T47D (cell line): ENCODE data around the gene FAM161A.
"Not testable (repeated sequence)": the region's sequence is repeated elsewhere in the genome, so short reads cannot be mapped to it uniquely, and the experiment has no call there.

Experiments
- DNase-seq, 2 experiments: peaks; one replicate each; pipeline versions ENCODE4 v3.0.0 to v3.0.0-alpha.2; 2011 to 2012; ENCODE audit warnings: low read depth in 1 of 2, low spot score in 1 of 2
- JUND ChIP-seq: IDR thresholded peaks from 2 replicates; pipeline ENCODE4 v1.6.1; 2012; ENCODE audit warnings: low read depth
- in situ Hi-C: cut with HindIII; loops from 2 replicates; pipeline ENCODE4 v1.10.0; 2016; ENCODE audit warnings: low sequenced_read_pairs, low pct_unique_long_range_greater_than_20kb

FAM161A gene

DNA sequence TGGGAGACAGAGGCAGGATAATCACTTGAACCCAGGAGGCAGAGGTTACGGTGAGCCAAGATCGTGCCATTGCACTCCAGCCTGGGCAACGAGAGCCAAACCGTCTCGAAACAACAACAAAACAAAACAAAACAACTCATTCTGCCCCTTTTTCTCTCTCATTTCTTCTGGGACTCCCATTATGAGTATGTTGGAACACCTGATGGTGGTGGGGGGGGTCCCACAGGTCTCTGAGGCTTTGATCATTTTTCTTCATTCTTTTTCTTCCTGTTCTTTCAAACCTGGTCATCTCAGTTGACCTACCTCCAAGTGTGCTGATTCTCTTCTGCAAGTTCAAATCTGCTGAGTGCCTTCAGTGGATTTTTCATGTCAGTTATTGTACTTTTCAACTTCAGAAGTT is 8.2 kb upstream of the FAM161A start:
- no peak for TF ChIP-seq JUND
- in situ Hi-C loops, result no loop called here
- no peak for DNase-seq

DNA sequence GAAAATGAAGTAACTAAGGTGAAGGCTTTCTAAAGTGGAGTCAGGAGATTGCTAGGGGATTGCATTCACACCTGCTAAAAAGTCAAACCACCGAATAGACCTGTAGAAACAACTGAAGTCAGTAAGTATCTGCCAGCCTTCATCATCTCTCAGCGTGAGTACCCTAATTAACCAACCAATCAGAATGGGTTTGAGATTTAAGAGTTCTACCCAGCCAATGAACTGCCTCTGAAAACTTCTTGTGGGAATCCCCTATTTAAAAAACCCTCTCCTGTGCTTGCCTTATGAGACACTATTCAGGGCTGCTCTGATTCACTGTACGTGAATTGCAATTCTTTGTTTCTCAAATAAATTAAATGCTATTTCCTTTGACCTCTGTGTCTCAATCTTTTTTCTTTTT is 3.4 kb upstream of the FAM161A start:
- no peak for DNase-seq
- TF ChIP-seq JUND, result no peak
- in situ Hi-C loops, result no loop called here

DNA sequence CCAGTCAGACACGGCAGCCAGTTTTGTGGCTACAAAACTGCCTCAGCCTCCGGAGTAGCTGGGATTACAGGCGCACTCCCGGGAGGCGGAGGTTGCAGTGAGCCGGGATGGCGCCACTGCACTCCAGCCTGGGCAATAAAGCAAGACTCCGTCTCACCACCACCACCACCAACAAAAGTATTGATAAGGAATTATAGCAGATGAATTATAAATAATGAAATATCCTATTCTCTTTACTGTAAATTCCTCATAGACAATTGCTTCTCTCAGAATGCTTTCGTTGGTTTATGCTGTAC is 1.4 kb upstream of the FAM161A start:
- TF ChIP-seq JUND, result no peak
- no peak for DNase-seq
- in situ Hi-C loops, result no loop called here

DNA sequence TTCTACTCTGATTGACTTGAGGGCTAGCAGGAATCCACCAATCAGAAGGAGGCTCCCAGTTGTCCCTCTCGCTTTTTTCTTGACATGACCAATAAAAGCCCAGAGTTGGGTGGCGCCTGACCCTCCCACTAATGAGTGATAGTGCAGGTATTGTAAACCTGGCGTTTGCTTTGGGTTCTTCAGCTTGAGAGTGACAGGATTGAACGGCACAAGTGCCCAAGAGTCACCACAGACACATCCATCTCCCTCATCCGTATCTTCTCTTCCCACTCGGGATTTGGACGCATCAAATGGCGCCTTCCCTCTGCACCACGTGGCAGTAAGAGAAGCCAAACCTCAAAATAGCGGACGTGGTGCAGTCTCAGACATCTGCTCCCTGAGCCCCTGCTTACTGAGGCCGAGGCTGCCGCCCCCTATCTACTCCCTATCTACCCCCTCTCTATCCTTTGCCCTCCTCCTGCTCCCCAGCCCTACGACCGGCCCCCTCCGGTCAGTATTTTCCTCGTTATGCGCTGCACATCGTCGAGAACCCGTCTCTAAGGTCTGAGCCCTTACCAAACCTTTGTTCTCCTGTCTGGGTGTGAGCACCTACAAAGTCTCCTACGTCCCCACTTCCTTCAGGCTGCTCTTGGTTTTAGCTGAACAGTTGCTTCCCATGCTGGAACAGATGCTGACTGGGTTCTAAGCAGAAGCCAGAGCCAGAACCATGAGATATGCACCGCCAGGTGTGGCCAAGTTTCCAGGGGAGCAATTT is 881 bp upstream of the FAM161A start:
- in situ Hi-C loops, result no loop called here
- TF ChIP-seq JUND, result no peak
- DNase-seq, result peak; percentile 66 to 97

DNA sequence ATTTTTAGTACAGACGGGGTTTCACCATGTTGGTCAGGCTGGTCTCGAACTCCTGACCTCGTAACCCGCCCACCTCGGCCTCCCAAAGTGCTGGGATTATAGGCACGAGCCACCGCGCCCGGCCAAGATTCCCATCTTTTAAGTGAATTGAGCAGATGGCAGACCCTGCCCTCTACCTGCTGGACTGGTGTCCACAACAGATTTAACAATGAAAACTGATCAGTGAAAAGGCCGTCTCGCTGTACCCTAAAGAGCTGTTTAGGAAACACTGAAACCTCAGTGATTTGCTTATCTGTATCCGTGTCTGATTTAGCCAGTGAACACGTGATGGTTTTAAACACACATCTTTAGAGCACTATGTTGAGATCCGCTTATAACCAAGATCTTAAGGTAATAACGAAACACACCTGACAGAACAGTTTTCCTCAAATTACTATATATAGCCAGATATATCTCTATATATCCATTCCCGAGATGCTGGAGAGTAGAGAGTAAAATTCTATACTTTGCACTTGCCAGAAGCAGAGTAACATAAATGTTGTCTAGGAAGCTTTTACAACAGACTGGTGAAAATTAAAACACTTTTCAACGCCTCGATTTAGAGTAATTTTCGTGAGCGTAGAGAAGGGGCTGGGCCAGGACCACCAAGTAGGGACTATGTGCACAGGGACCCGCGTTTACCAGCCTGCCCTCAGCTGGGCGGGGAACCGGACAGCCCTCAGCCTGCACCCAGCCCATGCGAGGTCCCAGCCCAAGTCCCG is 594 bp downstream of the FAM161A start:
- peak; percentile 21 to 52 for DNase-seq
- in situ Hi-C loops, result no loop called here
- TF ChIP-seq JUND, result no peak

DNA sequence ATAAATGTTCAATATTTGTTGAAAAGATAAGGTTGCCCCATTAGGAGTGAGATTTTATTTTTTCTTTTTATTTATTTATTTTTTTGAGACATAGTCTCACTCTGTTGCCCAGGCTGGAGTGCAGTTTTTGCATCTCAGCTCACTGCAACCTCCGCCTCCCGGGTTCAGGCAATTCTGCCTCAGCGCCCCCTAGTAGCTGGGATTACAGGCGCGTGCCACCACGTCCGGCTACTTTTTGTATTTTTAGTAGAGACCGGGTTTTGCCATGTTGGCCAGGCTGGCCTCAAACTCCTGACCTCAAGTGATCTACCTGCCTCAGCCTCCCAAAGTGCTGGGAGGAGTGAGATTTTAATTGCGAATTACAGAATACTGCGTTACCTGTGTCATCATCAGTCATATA is 2.6 kb downstream of the FAM161A start:
- in situ Hi-C loops, DNase-seq: not testable (repeated sequence)

DNA sequence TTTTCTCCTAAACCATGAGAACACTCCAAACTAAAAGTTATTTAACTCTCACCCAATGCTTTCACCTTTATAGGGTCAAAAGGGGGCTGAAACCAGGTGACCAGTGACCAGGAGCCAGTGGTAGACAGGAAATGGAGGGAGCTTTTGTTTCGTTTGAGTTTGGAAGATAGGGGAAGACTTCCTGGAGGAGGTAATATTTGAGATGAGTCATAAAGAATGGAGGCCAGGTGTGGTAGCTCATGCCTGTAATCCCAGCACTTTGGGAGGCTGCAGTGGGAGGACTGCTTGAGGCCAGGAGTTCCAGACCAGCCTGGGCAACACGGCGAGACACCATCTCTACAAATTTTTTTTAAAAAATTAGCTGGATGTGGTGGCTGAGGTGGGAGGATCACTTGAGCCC is 8.5 kb downstream of the FAM161A start:
- no peak for DNase-seq
- no peak for TF ChIP-seq JUND
- in situ Hi-C loops, result no loop called here

DNA sequence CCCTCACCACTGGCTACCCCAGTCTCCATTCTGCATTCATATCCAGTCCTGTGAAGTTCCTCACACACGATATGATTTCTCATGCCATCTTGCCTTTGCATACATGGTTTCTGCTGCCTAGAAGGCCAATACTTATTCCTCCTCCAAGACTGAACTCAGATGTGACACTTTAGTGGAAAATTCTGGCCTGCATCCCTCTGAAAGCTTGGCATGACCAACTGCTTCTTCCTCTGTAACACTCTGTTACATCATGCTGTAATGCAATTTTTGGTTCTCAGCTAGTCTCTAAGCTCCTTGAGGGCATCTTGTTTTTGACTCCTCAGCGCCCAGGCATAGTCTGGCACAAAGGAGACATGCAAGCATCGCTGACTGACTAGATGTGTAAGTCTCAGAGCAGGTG is 12.6 kb downstream of the FAM161A start:
- TF ChIP-seq JUND, result no peak
- in situ Hi-C loops, result no loop called here
- no peak for DNase-seq

DNA sequence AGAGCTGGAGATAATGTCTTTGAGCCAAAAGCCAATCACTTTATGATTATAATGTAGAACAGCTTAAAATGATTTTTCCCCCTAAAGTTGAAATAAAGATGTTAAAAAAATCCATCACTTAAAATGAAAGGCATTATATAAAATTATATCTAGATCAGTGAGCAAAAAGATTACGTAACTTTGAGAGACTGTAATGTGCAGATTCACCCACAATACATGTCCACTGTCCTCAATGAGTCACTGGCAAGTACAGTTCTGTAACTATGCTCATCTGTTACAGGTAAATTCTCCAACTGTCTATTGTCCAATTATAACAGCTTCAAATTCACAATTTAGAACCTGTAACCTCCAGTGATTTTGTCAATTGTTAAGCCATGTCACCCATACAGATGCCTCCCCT is 19.0 kb downstream of the FAM161A start:
- DNase-seq, result no peak
- no peak for TF ChIP-seq JUND
- in situ Hi-C loops, result no loop called here

DNA sequence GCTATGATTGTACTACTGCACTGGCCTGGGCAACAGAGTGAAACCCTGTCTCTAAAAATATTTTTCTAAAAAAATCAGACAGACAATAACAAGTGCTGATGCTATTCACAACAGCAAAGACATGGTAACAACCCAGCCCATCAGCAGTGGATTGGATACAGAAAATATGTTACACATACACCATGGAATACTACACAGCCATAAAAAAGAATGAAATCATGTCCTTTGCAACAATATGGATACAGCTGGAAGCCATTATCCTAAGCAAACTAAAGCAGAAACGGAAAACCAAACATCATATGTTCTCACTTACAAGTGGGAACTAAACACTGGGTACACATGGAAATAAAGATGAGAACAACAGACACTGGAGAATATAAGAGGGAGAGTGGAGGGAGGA is 19.9 kb downstream of the FAM161A start:
- no peak for TF ChIP-seq JUND
- no peak for DNase-seq
- in situ Hi-C loops, result no loop called here

DNA sequence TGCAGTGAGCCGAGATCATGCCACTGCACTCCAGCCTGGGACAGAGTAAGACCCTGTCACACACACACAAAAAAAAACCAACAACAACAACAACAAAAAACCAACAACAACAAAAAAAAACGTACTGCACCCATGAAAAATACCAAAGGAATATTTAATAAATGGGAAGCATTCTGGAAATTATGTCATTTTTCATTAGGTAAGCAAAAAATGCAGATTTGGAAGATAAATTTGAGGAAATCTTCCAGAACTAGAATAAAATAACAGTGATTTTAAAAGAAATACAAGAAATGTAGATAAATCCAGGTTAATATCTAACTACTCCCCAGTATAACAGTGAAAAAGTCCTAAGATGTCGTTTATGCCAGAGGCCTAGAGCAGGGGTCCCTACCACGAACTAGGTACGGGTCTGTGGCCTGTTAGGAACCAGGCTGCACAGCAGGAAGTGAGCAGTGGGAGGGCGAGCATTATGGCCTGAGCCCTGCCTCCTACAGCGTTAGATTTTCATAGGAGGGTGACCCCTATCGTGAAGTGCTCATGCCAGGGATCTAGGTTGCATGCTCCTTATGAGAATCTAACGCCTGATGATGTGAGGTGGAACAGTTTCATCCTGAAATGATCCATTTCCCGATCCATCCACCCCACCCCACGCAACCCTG is 21.5 kb downstream of the FAM161A start:
- in situ Hi-C loops, result no loop called here

DNA sequence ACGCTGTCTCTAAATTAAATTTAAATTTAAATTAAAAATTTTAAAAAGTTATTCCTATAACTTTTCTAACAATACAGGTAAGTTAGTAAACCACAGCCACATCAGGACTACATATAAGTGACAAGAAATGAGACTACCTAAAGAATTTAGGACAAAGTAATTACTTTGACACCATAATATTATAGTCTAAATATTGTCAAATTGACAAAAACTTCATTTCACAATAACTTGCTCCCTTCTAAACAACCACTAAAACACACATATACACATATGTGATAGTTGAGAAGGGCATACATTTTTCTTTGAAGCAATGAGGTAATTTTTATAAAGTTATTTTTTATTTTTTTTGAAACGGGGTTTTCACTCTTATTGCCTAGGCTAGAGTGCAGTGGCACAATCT is 31.6 kb downstream of the FAM161A start:
- in situ Hi-C loops, result no loop called here
- no peak for DNase-seq
- TF ChIP-seq JUND, result no peak

More for the DNA sequence above, 21.5 kb downstream of the FAM161A start:
- no peak for DNase-seq
- TF ChIP-seq JUND, result no peak
